PFSK-1 (cell line): ENCODE data around the gene LAMB4.

ENCODE experiments used
- POLR2AphosphoS5 ChIP-seq: IDR thresholded peaks from 2 replicates; pipeline ENCODE4 v1.6.1; 2012; ENCODE audit warnings: low read depth, mild to moderate bottlenecking, control low read depth, low read length, moderate library complexity
- REST ChIP-seq, 2 experiments: IDR thresholded peaks; 2 replicates each; pipeline versions ENCODE4 v1.6.1 to v1.8.0; 2011 to 2012; ENCODE audit warnings: low read depth in 2 of 2, low read length in 2 of 2, control low read depth in 1 of 2, inconsistent platforms in 1 of 2, mild to moderate bottlenecking in 1 of 2, moderate library complexity in 1 of 2; ENCODE audit not compliant: insufficient read depth in 1 of 2

- no peak for TF ChIP-seq REST (IDR thresholded peaks at IDR 0.05; ENCODE audit: insufficient read depth in 1 of 2, low read depth in 2 of 2, low read length in 2 of 2)
- TF ChIP-seq POLR2AphosphoS5 = no peak
Observed at GRCh38 chr7:108167460-108167859, 37.3 kb upstream of the LAMB4 start.
